ENCODE data around the gene GRHL3. TPM values are rescaled to one million over a fixed set of nuclear protein-coding genes. Genes with fewer than 3 reads are reported as not detected.

GRHL3 gene
- total RNA-seq, 1 experiment from 2014 or later = 2.5 TPM

DNA sequence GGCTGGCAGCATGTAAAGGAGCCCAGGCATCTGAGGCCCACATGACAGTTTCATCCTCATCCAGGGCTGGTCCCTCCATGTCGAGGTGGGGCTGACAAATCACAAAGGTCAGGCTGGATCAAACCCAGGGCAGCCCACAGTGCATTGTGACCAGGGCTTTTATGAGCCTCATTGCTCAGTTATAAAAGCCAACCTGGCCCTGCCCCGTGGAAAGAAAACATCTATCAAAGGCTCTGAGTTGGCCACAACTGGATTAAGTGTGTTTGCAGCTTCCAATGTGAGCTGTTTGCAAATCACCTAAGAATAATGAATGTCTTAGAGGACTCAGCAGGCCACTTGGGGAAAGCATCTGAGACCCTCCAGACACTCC lies 45.4 kb downstream of the GRHL3 start:
- CTCF ChIA-PET = interaction anchor here (1.0 to 2.5 kb wide), 3 partner anchors 27 to 165 kb away, joined by 3 to 6 read pairs (median 4); no protein-coding TSS in a partner anchor
- POLR2A ChIA-PET = no interaction called here
- DNase-seq (ENCODE audit: low spot score) (no peak), ATAC-seq (no peak)
- H3K4me3 Mint-ChIP-seq = no peak overlapping the region
- H3K4me1 Mint-ChIP-seq = peaks cover 3% of the 10 kb centered on the region; the same call in 1 of the 2 replicates
- H3K36me3 Mint-ChIP-seq = 0 out of 2 replicates have a peak, but pooled peaks cover 4% of the 10 kb centered on the region
- H3K9me3 Mint-ChIP-seq = no peaks in the 10 kb centered on the region
- TF ChIP-seq NR3C1 (CRISPR knock-in tag; conservative IDR thresholded peaks at IDR 0.05; ENCODE audit: low read depth) = no peak
- TF ChIP-seq, protein P1, sequence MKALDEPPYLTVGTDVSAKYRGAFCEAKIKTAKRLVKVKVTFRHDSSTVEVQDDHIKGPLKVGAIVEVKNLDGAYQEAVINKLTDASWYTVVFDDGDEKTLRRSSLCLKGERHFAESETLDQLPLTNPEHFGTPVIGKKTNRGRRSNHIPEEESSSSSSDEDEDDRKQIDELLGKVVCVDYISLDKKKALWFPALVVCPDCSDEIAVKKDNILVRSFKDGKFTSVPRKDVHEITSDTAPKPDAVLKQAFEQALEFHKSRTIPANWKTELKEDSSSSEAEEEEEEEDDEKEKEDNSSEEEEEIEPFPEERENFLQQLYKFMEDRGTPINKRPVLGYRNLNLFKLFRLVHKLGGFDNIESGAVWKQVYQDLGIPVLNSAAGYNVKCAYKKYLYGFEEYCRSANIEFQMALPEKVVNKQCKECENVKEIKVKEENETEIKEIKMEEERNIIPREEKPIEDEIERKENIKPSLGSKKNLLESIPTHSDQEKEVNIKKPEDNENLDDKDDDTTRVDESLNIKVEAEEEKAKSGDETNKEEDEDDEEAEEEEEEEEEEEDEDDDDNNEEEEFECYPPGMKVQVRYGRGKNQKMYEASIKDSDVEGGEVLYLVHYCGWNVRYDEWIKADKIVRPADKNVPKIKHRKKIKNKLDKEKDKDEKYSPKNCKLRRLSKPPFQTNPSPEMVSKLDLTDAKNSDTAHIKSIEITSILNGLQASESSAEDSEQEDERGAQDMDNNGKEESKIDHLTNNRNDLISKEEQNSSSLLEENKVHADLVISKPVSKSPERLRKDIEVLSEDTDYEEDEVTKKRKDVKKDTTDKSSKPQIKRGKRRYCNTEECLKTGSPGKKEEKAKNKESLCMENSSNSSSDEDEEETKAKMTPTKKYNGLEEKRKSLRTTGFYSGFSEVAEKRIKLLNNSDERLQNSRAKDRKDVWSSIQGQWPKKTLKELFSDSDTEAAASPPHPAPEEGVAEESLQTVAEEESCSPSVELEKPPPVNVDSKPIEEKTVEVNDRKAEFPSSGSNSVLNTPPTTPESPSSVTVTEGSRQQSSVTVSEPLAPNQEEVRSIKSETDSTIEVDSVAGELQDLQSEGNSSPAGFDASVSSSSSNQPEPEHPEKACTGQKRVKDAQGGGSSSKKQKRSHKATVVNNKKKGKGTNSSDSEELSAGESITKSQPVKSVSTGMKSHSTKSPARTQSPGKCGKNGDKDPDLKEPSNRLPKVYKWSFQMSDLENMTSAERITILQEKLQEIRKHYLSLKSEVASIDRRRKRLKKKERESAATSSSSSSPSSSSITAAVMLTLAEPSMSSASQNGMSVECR (CRISPR knock-in tag; IDR thresholded peaks at IDR 0.05; ENCODE audit: borderline replicate concordance) = no peak
- TF ChIP-seq FOXJ3 (CRISPR knock-in tag; IDR thresholded peaks at IDR 0.05; ENCODE audit: borderline replicate concordance) = no peak
- no peak for TF ChIP-seq ZNF671 (CRISPR knock-in tag; IDR thresholded peaks at IDR 0.05)
- no peak for TF ChIP-seq OVOL2 (CRISPR knock-in tag; IDR thresholded peaks at IDR 0.05; ENCODE audit: borderline replicate concordance)
- TF ChIP-seq ZBTB21 (CRISPR knock-in tag; IDR thresholded peaks at IDR 0.05; ENCODE audit: borderline replicate concordance) = no peak
- TF ChIP-seq ZNF416 (CRISPR knock-in tag; IDR thresholded peaks at IDR 0.05) = no peak
- no peak for TF ChIP-seq FOXK1 (CRISPR knock-in tag; IDR thresholded peaks at IDR 0.05)
- no peak for TF ChIP-seq TEAD1 (CRISPR knock-in tag; IDR thresholded peaks at IDR 0.05)
- no peak overlapping the region for H3K27ac Mint-ChIP-seq
- no peaks in the 10 kb centered on the region for H3K27me3 Mint-ChIP-seq (ENCODE audit: low read depth)

DNA sequence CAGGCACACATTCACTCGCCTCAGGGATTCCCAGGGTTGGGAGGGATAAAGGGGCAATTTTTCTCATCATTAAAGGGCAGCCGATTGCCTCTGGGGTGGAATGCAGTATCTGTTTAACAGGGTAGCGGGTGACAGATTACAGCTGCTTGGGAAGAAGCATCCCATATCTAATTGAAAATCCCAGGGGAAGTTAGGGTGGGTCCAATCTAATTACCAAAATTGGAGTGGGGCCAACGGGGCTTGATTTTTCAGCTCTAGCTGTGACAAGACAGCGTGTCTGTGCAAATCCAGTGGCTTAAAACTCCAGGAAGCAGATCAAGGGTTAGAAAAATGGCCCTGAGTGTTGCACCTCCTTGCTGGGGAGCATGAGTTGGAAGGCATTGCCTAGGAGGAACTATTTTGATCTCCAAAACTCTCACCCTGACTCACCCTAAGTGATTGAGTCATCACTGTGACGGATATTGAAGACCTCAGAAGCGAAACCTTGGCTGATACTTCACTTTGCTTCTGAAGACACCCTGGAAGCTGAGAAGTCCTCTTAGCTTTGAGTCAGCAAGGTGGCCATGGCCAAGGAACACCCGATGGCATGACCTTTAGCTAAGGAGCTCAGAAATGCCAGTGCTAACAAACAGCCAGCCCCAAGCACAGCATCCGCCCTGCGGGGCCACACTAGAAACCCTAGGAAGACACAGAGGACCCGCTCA lies 46.0 kb downstream of the GRHL3 start:
- Mint-ChIP-seq H3K4me1 (peaks cover 3% of the 10 kb centered on the region; the same call in 1 of the 2 replicates), H3K27ac (peak overlapping the region; percentile 52; the same call in 1 of the 2 replicates), H3K27me3 (ENCODE audit: low read depth) (no peaks in the 10 kb centered on the region), H3K4me3 (no peak overlapping the region), H3K9me3 (no peaks in the 10 kb centered on the region), H3K36me3 (0 out of 2 replicates have a peak, but pooled peaks cover 4% of the 10 kb centered on the region)
- POLR2A ChIA-PET = interaction anchor here (0.5 kb wide), 1 partner anchor 78 kb away, joined by 3 read pairs; no protein-coding TSS in a partner anchor
- no peak for ATAC-seq
- CTCF ChIA-PET = interaction anchor here (0.5 to 2.5 kb wide), 4 partner anchors 9 to 166 kb away, joined by 3 to 6 read pairs (median 4); no protein-coding TSS in a partner anchor
- DNase-seq (ENCODE audit: low spot score) = no peak
- TF ChIP-seq ZBTB21 (CRISPR knock-in tag; IDR thresholded peaks at IDR 0.05; ENCODE audit: borderline replicate concordance) (no peak), ZNF317 (CRISPR knock-in tag; IDR thresholded peaks at IDR 0.05; ENCODE audit: borderline replicate concordance, low read depth) (no peak), ZNF138 (CRISPR knock-in tag; conservative IDR thresholded peaks at IDR 0.05) (no peak), ZNF219 (CRISPR knock-in tag; IDR thresholded peaks at IDR 0.05; ENCODE audit: borderline replicate concordance) (no peak), KAT7 (CRISPR knock-in tag; IDR thresholded peaks at IDR 0.05; ENCODE audit: borderline replicate concordance) (no peak)
- TF ChIP-seq, protein P2, sequence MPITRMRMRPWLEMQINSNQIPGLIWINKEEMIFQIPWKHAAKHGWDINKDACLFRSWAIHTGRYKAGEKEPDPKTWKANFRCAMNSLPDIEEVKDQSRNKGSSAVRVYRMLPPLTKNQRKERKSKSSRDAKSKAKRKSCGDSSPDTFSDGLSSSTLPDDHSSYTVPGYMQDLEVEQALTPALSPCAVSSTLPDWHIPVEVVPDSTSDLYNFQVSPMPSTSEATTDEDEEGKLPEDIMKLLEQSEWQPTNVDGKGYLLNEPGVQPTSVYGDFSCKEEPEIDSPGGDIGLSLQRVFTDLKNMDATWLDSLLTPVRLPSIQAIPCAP (CRISPR knock-in tag; IDR thresholded peaks at IDR 0.05) = no peak
- TF ChIP-seq, protein P3, sequence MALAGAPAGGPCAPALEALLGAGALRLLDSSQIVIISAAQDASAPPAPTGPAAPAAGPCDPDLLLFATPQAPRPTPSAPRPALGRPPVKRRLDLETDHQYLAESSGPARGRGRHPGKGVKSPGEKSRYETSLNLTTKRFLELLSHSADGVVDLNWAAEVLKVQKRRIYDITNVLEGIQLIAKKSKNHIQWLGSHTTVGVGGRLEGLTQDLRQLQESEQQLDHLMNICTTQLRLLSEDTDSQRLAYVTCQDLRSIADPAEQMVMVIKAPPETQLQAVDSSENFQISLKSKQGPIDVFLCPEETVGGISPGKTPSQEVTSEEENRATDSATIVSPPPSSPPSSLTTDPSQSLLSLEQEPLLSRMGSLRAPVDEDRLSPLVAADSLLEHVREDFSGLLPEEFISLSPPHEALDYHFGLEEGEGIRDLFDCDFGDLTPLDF (CRISPR knock-in tag; IDR thresholded peaks at IDR 0.05) = no peak
- TF ChIP-seq, protein P4, sequence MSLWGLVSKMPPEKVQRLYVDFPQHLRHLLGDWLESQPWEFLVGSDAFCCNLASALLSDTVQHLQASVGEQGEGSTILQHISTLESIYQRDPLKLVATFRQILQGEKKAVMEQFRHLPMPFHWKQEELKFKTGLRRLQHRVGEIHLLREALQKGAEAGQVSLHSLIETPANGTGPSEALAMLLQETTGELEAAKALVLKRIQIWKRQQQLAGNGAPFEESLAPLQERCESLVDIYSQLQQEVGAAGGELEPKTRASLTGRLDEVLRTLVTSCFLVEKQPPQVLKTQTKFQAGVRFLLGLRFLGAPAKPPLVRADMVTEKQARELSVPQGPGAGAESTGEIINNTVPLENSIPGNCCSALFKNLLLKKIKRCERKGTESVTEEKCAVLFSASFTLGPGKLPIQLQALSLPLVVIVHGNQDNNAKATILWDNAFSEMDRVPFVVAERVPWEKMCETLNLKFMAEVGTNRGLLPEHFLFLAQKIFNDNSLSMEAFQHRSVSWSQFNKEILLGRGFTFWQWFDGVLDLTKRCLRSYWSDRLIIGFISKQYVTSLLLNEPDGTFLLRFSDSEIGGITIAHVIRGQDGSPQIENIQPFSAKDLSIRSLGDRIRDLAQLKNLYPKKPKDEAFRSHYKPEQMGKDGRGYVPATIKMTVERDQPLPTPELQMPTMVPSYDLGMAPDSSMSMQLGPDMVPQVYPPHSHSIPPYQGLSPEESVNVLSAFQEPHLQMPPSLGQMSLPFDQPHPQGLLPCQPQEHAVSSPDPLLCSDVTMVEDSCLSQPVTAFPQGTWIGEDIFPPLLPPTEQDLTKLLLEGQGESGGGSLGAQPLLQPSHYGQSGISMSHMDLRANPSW (CRISPR knock-in tag; conservative IDR thresholded peaks at IDR 0.05; ENCODE audit: low read depth) = no peak
- TF ChIP-seq, protein P5, sequence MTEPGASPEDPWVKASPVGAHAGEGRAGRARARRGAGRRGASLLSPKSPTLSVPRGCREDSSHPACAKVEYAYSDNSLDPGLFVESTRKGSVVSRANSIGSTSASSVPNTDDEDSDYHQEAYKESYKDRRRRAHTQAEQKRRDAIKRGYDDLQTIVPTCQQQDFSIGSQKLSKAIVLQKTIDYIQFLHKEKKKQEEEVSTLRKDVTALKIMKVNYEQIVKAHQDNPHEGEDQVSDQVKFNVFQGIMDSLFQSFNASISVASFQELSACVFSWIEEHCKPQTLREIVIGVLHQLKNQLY (CRISPR knock-in tag; IDR thresholded peaks at IDR 0.05) = no peak
- TF ChIP-seq, protein P6, sequence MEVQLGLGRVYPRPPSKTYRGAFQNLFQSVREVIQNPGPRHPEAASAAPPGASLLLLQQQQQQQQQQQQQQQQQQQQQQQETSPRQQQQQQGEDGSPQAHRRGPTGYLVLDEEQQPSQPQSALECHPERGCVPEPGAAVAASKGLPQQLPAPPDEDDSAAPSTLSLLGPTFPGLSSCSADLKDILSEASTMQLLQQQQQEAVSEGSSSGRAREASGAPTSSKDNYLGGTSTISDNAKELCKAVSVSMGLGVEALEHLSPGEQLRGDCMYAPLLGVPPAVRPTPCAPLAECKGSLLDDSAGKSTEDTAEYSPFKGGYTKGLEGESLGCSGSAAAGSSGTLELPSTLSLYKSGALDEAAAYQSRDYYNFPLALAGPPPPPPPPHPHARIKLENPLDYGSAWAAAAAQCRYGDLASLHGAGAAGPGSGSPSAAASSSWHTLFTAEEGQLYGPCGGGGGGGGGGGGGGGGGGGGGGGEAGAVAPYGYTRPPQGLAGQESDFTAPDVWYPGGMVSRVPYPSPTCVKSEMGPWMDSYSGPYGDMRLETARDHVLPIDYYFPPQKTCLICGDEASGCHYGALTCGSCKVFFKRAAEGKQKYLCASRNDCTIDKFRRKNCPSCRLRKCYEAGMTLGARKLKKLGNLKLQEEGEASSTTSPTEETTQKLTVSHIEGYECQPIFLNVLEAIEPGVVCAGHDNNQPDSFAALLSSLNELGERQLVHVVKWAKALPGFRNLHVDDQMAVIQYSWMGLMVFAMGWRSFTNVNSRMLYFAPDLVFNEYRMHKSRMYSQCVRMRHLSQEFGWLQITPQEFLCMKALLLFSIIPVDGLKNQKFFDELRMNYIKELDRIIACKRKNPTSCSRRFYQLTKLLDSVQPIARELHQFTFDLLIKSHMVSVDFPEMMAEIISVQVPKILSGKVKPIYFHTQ (CRISPR knock-in tag; IDR thresholded peaks at IDR 0.05) = no peak
